Stimulated activated CD4-positive, alpha-beta T cell treated with anti-CD3 and anti-CD28 coated beads, Interleukin-15, amount 100 ng/mL, for 48 hours (primary cell): Measurements from ENCODE around the gene TIGD3.

Source experiments
- DNase-seq, 2 donors: peaks; one replicate each; pipeline ENCODE4 v3.0.0-alpha.2; 2020; ENCODE audit warnings: low read depth in 2 of 2

Gene TIGD3

GRCh38 chr11:65390099-65390941, 35.8 kb downstream of the TIGD3 start:
- no peak for DNase-seq

GRCh38 chr11:65390996-65391395, 36.4 kb downstream of the TIGD3 start:
- no peak for DNase-seq

- no peak for DNase-seq
Measured at GRCh38 chr11:65392186-65392829, 37.8 kb downstream of the TIGD3 start.

GRCh38 chr11:65392899-65393298, 38.3 kb downstream of the TIGD3 start:
- DNase-seq: no peak

- no peak for DNase-seq
Measured at GRCh38 chr11:65393513-65394079, 39.0 kb downstream of the TIGD3 start.

GRCh38 chr11:65394125-65394536, 39.6 kb downstream of the TIGD3 start:
- DNase-seq: no peak

- DNase-seq: no peak
Measured at GRCh38 chr11:65395961-65396530, 41.5 kb downstream of the TIGD3 start.

GRCh38 chr11:65396769-65397745, 42.5 kb downstream of the TIGD3 start:
- DNase-seq: no peak

- no peak for DNase-seq
Measured at GRCh38 chr11:65398362-65398910, 43.9 kb downstream of the TIGD3 start.

GRCh38 chr11:65399249-65399648, 44.7 kb downstream of the TIGD3 start:
- DNase-seq: no peak

GRCh38 chr11:65399845-65400244, 45.3 kb downstream of the TIGD3 start:
- DNase-seq: no peak

- no peak for DNase-seq
Measured at GRCh38 chr11:65400307-65401072, 45.9 kb downstream of the TIGD3 start.

- no peak for DNase-seq
Measured at GRCh38 chr11:65401073-65401802, 46.7 kb downstream of the TIGD3 start.

- DNase-seq: no peak
Measured at GRCh38 chr11:65401803-65402248, 47.3 kb downstream of the TIGD3 start.

GRCh38 chr11:65402790-65403189, 48.2 kb downstream of the TIGD3 start:
- DNase-seq: no peak

- no peak for DNase-seq
Measured at GRCh38 chr11:65403607-65404121, 49.1 kb downstream of the TIGD3 start.

GRCh38 chr11:65404210-65404609, 49.7 kb downstream of the TIGD3 start:
- DNase-seq: no peak

GRCh38 chr11:65404638-65405339, 50.2 kb downstream of the TIGD3 start:
- DNase-seq: no peak
